Fibroblast of villous mesenchyme (primary cell): ENCODE measurements around the gene PERP. TPM values are rescaled to one million over a fixed set of nuclear protein-coding genes. Genes with fewer than 3 reads are reported as not detected.
"Not testable (repeated sequence)": the region's sequence is repeated elsewhere in the genome, so short reads cannot be mapped to it uniquely, and the experiment has no call there.

Experiments used
- DNase-seq: peaks from one replicate; pipeline ENCODE4 v3.0.0-alpha.2; 2010; ENCODE audit warnings: low read depth
- H3K4me3 ChIP-seq: 2 replicates; pipeline ENCODE4 v1.5.1; 2011; ENCODE audit warnings: low read depth, mild to moderate bottlenecking, low read length
- CTCF ChIP-seq: IDR thresholded peaks from 2 replicates; pipeline ENCODE4 v1.5.1; 2012; ENCODE audit warnings: low read depth, mild to moderate bottlenecking, low read length; ENCODE audit not compliant: insufficient read depth
- total RNA-seq: library from RNA; depleted of rRNA; stranded (reverse); fragments of >200 nt; gene quantifications from 2 replicates; pipeline ENCODE4 v1.2.3, GENCODE V29; 2012

The PERP gene
- total RNA-seq, 1 donor, result 11.2 TPM

DNA sequence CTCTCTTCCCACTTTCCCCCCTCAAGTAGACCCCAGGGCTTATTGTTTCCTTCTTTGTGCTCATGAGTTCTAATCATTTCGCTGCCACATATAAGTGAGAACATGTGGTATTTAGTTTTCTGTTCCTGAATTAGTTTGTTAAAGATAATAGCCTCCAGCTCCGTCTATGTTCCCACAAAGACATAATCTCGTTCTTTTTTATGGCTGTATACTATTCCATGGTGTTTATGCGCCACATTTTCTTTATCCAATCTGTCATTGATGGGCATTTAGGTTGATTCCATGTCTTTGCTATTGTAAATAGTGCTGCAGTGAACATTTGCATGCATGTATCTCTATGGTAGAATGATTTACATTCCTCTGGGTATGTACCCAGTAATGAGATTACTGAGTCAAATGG lies 16.9 kb upstream of the PERP start:
- no peak for TF ChIP-seq CTCF
- no peak for DNase-seq
- H3K4me3 ChIP-seq, result no peak overlapping the region

GRCh38 chr6:138119976-138120375 lies 12.8 kb upstream of the PERP start:
- no peak overlapping the region for H3K4me3 ChIP-seq
- no peak for TF ChIP-seq CTCF
- no peak for DNase-seq

DNA sequence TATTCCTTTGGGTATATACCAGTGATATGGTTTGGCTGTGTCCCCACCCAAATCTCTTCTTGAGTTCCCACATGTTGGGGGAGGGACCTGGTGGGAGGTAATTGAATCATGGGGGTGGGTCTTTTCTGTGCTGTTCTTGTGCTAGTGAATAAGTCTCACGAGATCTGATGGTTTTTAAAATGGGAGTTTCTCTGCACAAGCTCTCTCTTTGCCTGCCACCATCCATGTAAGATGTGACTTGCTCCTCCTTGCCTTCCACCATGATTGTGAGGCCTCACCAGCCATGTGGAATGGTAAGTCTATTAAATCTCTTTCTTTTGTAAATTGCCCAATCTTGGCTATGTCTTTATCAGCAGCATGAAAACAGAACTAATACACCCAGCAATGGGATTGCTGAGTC lies 12.0 kb upstream of the PERP start:
- DNase-seq, result not testable (repeated sequence)

DNA sequence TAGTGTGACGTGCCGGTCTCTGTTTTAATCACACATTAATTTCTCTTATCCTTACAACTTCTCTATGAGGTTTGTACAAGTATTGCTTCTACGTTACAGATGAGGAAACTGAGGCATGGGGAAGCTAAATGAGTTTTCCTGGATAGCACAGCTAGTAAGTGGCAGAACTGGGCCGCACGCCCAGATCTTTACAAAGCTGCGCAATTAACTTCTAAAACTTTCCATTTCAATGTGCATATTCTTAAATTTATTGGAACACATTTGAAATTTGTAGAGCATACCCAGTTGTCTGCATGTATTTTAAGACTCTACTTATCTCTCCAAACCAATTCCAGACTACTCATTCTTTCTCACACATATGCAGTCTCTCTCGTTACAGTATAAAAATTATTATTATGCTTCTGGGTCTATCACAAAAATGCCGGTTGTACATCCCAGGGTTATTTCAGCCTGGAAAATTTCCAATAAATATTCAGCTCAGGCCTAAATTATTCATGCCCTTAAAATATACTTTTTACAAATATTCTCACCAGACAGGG lies 10.2 kb upstream of the PERP start:
- TF ChIP-seq CTCF, result no peak
- no peak for DNase-seq
- H3K4me3 ChIP-seq, result no peak overlapping the region

More for the DNA sequence above, 12.0 kb upstream of the PERP start:
- H3K4me3 ChIP-seq, result not testable (repeated sequence)

DNA sequence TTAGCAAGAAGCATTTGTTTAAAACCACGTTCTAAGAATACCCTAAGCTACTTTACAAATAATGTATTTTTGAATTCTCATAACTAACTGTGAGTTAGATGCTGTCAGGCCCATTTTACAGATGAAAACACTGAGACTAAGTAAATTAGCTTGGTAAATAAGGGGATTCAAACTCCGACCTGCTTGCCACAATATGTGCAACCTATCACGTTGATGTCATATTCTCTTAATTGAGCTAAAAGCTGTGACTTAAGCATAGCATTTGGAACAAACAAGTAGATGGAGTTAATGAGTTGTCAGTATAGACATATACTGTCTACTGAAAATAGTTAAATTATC lies 9.4 kb upstream of the PERP start:
- no peak overlapping the region for H3K4me3 ChIP-seq
- DNase-seq, result no peak
- TF ChIP-seq CTCF, result no peak

- DNase-seq, result peak; percentile 72
- H3K4me3 ChIP-seq, result no peak overlapping the region
- peak; percentile 67 for TF ChIP-seq CTCF
Measured at GRCh38 chr6:138115877-138116660, 8.8 kb upstream of the PERP start.

- no peak overlapping the region for H3K4me3 ChIP-seq
- no peak for TF ChIP-seq CTCF
- no peak for DNase-seq
Measured at GRCh38 chr6:138115201-138115600, 8.0 kb upstream of the PERP start.
